HG02610 (cell line): Measurements from ENCODE around the gene PRKAR1B.

ENCODE experiments used
- ATAC-seq: cut with Tn5 transposase; IDR thresholded peaks from one replicate; pipeline ENCODE4 v1.9.1; 2021; ENCODE audit warnings: mild to moderate bottlenecking, moderate library complexity; ENCODE audit not compliant: unreplicated experiment

PRKAR1B gene

DNA sequence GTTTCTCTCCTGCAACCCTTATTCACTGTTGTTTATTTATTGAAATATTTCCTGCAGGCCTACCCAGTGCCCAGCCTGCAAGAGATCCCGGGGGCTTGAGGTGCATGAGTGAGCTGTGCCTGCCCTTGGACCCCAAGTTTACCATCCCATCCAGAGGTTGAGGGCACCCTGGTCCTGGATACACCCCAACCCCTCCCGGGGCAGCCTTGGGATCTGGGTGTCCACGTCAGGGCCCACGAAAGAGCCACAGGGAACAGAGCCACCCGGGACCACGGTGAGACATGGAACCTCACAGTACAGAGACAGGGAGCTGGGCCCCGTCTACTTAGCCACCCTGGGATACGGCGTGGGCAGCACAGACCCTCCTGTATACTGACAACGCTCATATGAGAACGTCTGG is 178.7 kb downstream of the PRKAR1B start:
- ATAC-seq = no peak

DNA sequence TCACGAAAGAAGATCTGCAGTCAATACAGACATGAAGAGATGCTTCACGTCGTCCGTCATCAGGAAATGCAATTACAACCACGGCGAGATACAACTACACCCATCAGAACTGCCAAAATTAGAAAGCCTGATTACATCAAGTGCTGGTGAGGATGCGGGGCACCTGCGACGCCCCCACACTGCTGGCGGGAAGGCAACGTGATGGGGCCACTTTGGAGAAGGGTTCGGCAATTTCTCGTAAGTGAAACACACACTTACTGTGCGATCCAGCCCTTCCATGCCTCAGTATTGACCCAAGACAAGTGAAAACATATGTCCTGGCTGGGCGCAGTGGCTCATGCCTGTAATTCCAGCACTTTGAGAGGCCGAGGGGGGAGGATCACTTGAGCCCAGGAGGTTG is 181.6 kb downstream of the PRKAR1B start:
- ATAC-seq = no peak

DNA sequence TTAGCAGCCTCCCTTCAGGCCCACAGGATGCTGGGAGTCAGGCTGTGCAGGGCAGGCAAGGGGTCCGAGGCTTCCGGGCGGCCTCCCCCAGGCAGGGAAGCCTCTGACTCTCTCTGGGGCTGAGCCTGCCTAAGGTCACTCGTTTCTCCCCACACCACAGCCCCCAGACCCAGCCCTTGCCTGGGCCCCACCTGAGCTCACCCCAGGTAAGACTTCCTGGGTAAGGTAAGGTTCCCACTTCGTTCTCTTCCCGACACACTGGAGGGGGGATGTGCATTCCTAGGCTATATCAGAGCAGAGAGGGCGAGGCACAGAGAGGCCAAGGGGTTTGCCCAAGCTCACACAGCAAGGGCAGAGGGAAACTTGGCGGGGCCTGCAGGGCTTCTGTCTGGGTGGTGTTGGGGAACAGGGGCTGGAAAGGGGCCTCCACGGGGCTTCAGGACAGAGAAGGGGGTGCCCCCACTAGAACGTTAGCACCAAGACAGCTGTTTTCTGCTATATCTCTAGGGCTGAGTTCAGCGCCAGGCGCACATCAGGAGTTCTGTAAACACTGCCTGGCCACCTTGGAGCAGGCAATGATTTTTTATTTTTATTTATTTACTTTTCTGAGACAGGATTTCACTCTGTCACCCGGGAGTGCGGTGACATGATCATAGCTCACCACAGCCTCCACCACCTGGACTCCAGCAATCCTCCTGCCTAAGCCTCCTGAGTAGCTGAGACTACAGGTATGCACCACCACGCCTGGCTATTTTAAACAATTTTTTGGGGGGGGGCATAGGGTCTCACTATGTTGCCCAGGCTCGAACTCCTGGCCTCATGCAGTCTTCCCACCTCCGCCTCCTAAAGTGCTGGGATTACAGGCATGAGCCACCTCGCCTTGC is 182.5 kb downstream of the PRKAR1B start:
- no peak for ATAC-seq

DNA sequence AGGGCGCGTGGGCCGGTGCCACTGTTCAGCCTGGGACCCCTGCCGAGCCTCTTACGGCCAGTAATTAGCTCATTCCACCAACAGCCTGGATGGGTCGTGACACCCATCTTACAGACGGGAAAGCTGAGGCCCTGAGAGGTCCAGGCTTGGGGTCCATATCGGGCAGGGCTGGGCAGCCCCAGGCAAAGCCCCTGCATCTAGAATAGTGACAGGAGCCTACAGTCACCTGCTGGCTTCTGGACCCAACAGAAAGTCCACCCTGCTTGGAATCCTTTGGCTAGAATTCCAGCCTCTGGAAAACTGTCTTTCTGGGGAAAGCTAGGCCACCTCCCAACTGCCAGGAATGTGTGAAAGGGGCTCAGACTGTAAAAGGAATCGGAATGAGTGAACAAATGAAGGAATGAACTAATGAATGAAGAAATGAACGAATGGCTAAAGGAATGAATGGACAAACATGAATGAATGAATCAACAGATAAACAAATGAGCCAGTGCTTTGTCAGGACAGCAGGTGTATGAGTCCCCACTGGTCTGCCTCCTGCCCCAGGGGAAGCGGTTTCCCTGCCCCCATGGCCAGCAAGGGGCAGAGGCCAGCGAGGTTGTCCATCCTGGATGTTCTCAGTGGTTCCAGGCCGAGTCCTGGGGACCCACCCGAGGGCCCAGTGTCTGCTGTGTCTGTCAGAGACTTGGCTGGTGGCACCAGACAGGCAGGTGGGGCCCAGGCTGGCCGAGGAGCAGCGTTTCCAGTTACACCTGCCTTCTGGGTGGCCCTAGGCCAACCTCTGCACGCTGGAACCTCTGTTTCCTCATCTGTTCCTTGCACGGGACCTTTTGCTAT is 183.4 kb downstream of the PRKAR1B start:
- no peak for ATAC-seq

DNA sequence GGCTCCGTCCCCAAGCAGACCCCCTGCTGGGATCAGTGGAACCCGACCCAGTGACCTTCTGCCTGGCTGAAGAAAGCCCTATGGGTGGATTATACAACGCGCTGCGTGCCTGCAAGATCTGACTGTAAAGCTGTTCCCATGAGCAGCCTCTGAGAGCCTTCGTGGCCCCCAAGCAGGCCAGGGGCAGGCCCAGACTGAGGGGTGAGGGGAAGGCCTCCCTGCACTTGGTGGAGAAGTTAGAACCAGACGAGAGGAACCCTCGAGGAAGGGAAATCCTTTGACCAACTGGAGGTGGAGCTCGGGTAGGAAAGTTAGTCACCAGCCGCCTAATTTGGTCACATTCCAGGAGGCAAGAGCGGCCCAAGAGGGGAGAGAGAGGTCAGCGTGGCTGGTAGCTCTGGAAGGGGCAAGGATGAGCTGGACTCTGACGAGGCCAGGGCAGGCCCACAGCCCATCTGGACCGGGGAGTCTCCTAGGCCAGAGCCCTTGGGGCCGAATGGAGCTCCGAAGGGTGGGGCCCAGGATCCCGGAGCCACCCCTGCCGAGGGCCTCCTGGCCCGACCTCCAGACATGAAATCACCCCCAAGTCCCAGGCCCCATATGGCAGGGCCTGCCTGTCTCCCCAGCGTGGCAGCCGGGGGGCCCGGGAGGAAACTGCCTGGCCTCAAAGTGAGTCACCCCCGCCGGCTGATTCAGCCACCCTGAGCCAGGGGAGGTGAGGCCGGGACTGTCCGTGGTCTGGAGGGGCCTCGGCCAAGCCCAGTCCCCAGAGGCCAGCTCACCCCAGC is 184.2 kb downstream of the PRKAR1B start:
- ATAC-seq = no peak

DNA sequence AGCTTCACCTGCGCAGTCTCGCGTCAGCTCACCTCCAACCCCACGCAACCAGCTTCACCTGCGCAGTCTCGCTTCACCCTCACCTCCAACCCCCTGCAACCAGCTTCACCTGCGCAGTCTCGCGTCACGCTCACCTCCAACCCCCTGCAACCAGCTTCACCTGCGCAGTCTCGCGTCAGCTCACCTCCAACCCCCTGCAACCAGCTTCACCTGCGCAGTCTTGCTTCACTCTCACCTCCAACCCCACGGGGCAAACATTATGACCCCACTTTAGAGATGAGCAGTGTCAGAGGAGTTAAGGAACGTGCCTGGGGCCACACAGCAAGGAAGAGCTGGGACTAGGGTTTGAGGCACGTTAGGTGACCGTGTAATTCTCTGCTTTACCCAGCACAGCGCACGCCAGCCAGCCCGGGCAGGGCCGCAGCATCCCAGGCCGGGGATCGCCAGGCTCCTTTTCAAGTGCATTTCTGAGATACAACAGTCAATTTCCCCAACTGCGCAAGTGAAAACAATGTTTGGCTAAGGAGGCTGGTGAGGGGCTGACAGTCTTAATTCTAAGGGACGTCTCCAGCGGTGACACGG is 184.9 kb downstream of the PRKAR1B start:
- no peak for ATAC-seq

DNA sequence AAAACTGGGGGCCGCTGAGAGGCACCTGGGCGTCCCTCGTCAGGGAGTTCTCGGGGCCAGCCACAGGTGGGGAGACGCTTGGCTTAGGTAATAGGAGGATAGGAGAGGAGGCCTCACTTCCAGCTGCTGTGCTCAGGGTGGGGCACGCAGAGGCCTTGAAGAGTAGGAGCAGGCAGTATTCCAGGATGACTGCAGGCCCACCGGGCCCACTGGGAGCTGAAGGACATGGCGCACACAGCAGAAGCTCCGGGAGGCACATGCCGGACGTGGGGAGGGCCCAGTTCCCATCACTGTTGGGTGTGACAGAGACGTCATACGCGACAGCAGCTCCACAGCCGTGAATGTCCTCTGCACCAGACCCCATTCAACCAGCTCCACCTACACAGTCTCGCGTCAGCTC is 185.4 kb downstream of the PRKAR1B start:
- ATAC-seq = no peak

DNA sequence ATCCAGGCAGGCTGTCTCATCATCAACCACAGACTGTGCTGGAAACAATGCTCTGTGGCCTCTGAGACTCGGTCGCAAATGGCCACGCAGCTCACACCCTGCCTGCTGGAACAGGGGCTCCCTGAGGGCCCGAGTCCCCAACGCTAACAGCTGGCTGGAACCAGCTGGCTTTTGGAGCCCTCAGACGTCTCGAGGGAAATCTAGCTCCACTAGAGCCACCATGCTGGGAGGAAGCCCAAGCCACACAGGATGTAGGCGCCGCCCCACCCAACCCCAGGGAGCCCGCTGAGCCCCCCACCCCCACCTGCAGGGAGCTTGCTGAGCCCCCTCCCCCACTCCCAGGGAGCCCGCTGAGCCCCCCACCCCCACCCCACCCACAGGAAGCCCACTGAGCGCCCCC is 186.1 kb downstream of the PRKAR1B start:
- no peak for ATAC-seq

DNA sequence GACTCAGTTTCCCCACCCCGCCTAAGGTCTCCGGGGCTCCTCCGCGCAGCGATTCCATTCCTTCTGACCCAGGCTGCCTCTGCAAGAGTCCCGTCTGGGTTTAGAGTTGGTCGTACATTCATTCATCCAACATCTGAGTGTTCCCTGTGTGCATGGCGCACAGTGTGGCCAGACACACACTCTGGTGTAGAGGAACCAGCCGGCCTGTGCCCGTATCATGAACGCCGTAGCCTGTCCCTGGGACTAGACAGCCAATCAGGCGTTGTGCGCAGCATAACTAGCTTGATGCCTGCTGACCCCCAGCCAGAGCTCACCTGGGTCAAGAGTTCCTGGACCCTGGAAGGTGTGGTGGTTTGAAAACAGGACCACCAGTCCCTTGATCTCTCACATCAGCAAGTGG is 186.5 kb downstream of the PRKAR1B start:
- no peak for ATAC-seq

DNA sequence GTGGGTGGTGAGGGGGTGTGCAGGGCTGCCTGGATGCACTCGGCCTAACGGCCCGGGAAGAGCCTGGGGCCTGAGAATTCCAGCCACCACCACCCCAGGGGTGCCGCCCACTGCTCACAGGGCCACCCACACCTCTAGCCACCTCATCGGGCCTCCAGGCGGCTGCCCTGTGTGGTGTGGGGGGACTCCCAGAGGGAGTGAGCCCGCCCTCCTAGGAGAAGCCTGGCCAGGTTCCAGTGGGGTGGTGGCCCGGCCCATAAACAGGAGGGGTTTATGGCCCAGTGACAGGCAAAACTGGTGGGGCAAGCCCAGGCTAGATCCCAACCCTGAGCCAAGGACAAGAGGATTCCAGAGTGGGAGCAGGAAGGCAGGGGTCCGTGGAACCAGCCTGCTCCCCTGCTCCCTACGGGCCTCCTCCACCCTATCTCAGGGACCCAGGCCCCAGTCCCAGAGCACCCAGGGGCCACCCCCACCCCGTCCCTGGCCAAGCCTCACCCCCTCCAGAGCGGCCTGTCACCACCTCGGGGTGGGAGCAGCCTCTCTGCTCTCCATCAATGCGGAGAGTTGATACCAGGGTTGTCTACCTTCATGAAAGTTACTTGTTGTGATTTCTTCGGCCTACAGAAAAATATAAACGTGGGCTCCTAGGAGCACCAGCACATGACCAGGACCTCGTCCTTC is 187.2 kb downstream of the PRKAR1B start:
- no peak for ATAC-seq

DNA sequence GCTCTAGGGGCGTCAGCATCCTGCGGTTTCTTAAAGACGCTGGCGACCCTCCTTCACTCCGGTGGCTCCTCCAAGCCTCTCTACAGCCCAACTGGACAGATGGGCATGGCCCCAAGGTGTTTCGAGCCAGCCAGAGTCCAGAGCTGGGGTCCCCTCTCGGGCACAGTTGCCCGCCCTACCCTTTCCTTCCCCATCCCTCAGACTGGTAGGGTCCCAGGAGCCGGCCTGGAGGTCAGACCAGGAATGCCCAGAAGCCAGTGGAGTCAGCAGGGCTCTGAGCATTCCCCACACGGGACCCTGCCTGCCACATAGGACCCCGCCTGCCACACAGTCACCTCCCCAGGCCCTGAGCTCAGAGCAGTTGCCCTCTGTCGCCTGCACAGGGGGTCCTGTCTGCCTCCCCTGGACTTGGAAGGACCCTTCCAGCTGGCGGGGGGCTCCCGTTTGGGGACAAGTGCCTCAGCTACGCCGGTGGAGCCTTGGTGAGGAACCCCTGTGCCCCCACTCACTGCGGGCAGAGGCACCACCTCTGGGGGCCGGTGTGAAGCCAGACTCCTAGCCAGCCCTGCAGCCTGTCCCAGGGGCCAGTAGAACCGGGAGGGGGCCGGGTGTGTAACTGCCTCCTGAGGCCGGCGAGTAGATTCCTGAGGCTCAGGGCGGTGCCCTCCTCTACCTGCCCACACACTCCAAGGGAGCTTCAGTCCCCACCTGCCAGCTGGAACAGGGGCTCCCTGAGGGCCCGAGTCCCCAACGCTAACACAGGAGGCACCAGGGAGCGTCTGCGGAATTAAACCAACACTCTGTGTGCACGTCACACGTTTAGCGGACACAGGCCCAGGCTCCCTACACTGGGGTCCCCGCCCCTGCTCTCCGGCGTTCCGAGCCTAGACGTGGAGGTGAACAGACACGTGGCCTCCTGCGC is 188.1 kb downstream of the PRKAR1B start:
- ATAC-seq = no peak

DNA sequence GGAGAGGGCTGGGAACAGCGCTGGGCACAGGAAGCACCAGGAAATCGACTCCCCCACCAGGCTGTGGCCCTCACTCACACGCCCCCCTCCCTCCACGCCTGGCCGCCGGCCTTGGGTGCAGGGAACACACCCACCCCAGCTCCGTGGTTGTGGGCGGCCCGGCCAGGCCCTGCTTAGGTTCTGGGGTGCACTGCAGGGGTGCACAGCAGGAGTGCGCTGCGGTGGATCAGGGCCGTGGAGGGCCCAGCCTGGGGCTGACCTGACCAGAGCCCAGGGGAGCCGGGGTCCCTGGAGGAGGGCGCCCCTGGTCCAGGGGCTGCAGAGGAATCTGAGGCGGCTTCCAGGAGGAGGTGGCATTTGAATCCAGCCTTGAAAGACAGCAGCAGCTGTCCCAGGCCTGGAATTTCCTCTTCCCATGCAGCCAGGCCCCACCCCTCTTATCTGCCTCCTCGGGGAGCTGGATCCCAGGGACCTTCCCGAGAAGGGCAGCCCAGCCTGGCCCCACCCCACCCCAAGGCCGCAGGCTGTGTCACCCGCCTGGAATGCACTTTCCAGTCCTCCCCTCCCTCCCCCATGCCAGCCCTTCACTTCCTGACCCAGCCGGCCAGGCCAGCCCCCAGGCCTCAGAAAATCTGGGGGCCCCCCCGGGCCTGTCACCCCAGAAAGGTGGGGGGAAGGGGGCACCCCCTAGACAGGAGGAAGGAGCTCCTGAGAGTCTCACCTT is 189.0 kb downstream of the PRKAR1B start:
- ATAC-seq = no peak

DNA sequence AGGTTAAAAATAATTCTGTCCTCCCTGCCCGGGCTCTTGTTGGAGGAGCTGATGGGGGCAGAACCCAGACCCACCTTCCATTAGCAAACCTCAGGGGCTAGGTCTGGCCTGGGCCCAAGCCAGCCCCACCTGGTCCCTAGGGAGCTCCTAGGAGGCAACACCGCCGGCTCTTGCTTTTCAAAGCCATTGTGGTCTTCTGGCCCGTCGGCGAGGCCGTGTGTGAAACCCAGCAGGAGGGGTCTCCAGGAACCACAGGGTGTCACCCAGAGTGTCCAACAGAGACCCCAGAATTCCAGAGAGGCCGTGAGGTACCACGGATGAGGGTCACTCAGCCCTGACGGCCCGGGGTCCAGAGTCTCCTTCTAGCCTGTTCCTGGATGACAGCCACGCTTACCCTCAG is 190.8 kb downstream of the PRKAR1B start:
- no peak for ATAC-seq

DNA sequence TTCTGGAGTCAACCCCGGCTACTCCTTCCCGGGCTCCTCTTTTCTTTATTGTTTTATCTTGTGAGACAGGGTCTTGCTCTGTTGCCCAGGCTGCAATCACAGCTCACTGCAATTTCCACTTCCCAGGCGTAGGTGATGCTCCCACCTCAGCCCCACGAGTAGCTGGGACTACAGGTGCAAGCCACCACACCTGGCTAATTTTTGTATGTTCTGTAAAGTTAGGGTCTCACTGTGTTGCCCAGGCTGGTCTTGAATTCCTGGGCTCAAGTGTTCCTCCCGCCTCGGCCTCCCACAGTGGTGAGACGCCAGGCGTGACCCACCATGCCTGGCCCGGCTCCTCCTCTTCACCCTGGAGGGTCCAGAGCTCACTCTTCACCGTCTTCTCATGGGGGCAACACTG is 192.1 kb downstream of the PRKAR1B start:
- no peak for ATAC-seq

DNA sequence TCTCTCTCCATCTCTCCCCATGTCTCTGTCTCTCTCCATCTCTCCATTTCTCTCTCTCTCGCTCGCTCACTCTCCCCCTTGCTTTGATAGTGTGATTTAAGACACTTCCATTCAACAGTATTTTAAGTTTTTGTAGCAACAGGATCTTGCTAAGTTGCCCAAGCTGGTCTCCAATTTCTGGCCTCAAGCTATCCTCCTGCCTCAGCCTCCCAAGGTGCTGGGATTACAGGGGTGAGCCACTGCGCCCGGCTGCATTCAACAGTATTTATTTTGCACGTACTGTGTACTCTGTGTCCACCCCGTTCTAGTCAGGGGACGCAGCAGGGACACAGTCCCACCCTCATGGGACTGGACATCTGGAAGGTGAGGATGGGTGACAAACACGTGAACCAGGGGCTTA is 193.0 kb downstream of the PRKAR1B start:
- ATAC-seq = no peak

DNA sequence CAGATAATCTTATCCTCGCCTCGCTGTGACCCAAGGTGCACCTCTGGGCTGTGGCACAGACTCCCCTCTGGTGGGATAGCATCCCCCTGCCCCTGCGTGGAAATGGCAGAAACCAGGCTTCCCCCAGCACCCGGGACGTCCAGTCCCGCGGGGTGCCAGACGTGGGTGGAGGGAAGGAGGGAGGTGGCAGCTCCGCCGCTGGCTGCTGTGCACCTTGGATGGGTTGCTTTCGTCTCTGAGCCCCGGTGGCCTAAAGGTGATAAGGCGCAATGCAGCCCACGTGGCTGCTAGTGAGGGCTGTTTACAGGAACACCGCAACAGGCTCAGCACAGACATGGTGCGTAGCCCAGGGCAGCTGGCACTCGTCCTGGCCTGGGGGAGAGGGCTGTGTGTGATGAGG is 193.8 kb downstream of the PRKAR1B start:
- no peak for ATAC-seq

DNA sequence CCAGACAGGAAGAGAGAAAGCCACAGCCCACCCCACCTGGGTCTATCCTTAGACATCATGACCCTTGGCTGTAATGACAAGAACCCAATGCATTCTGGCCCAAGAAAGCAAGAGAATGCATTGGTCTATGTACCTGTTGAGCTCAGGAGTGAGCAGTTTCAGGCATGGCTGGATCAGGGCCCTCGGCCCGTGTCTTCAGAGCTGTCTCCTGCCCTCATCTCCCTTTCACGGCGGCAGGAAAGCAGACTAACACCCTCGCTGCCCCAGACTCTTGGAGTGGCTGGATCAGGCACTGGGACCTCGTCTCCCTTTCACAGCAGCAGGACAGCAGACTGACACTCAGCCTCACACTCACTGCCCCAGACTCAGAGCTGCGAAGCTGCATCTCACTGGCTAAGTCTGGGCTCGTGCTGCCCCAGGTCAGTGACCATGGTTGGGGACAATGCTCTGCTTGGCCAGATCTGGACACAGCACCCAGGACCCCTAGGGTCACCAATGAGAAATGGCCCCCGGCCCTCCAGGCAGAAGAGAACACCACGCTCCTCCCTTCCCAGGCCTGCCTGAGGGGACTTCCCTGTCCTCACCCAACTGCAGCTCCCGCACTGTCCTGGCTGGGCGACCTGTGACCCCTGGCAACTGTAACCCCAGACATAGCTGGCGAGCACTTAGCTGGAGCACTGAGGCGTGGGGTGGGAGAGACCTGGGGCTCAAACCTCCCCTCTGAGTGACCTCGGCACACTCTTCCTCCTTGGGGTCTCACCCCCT is 194.5 kb downstream of the PRKAR1B start:
- no peak for ATAC-seq

DNA sequence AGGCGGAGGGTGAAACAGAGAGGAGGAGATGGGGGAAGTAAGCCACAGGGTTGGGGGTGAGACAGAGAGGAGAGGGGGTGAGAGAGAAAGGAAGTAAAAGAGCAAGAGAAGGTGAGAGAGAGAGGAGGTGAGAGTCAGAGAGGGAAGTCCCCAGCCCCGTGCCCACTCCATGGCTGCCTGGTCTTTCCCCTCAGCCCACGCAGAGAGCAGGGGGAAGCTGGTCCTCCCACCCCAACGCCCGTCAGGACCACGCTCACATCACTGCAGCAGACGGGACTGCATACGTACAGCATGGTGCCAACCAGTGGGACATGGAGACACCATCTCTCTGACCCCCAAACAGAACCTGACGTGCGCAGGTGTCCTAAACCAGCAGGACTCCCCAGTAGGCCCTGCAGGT is 195.3 kb downstream of the PRKAR1B start:
- no peak for ATAC-seq
